Mesenchymal stem cell (in vitro differentiated cells and primary cell): ENCODE measurements around the gene DDX10.

Source experiments
- DNase-seq: peaks from one replicate; pipeline ENCODE4 v3.0.0-alpha.2; 2013
- H2AFZ ChIP-seq: one replicate; pipeline ENCODE4 v1.6.1; 2013; ENCODE audit warnings: low read depth, mild to moderate bottlenecking, control low read depth, inconsistent platforms, low read length, moderate library complexity
- H2AK5ac ChIP-seq: 2 replicates; pipeline ENCODE4 v1.6.1; 2013; ENCODE audit warnings: low read length, moderate library complexity, mild to moderate bottlenecking, inconsistent platforms; ENCODE audit not compliant: severe bottlenecking
- H2BK120ac ChIP-seq: one replicate; pipeline ENCODE4 v1.6.1; 2013; ENCODE audit warnings: low read depth, mild to moderate bottlenecking, inconsistent platforms, low read length, moderate library complexity
- H2BK12ac ChIP-seq, 2 experiments: one replicate each; pipeline ENCODE4 v1.6.1; 2013; ENCODE audit warnings: inconsistent platforms in 2 of 2, low read length in 2 of 2, mild to moderate bottlenecking in 2 of 2, moderate library complexity in 2 of 2, control low read depth in 1 of 2
- H2BK15ac ChIP-seq: one replicate; pipeline ENCODE4 v1.6.1; 2013; ENCODE audit warnings: mild to moderate bottlenecking, low read depth, inconsistent platforms; ENCODE audit not compliant: poor library complexity, severe bottlenecking
- H2BK5ac ChIP-seq: 2 replicates; pipeline ENCODE4 v1.6.1; 2013; ENCODE audit warnings: low read depth, mild to moderate bottlenecking, low read length, control low read depth, inconsistent platforms; ENCODE audit not compliant: poor library complexity, severe bottlenecking
- H3K14ac ChIP-seq, 2 experiments: one replicate each; pipeline ENCODE4 v1.6.1; 2013; ENCODE audit warnings: inconsistent platforms in 2 of 2, low read length in 2 of 2, control low read depth in 1 of 2, mild to moderate bottlenecking in 1 of 2, moderate library complexity in 1 of 2
- H3K18ac ChIP-seq, 2 experiments: one replicate each; pipeline ENCODE4 v1.6.1; 2013; ENCODE audit warnings: inconsistent platforms in 2 of 2, low read length in 2 of 2, control low read depth in 1 of 2, low read depth in 1 of 2, mild to moderate bottlenecking in 1 of 2
- H3K23ac ChIP-seq, 2 experiments: one replicate each; pipeline ENCODE4 v1.6.1; 2013; ENCODE audit warnings: inconsistent platforms in 2 of 2, low read length in 2 of 2, mild to moderate bottlenecking in 2 of 2, moderate library complexity in 2 of 2, control low read depth in 1 of 2
- H3K27ac ChIP-seq: 2 replicates; pipeline ENCODE4 v1.5.1; 2013; ENCODE audit warnings: mild to moderate bottlenecking, moderate library complexity, low read length, control low read depth, inconsistent platforms; ENCODE audit not compliant: poor library complexity, severe bottlenecking
- H3K27me3 ChIP-seq, 2 experiments: 2 replicates each; pipeline versions ENCODE4 v1.6.1 to v1.7.0; 2013; ENCODE audit warnings: low read length in 2 of 2, mild to moderate bottlenecking in 2 of 2, moderate library complexity in 2 of 2, control low read depth in 1 of 2, inconsistent platforms in 1 of 2; ENCODE audit not compliant: control insufficient read depth in 1 of 2, insufficient read depth in 1 of 2
- H3K36me3 ChIP-seq, 2 experiments: 2 replicates each; pipeline versions ENCODE4 v1.6.1 to v1.7.0; 2013; ENCODE audit warnings: low read length in 2 of 2, control low read depth in 1 of 2, inconsistent platforms in 1 of 2, low read depth in 1 of 2, mild to moderate bottlenecking in 1 of 2; ENCODE audit not compliant: insufficient read depth in 2 of 2, control insufficient read depth in 1 of 2
- H3K4ac ChIP-seq, 2 experiments: one replicate each; pipeline ENCODE4 v1.6.1; 2013; ENCODE audit warnings: inconsistent platforms in 2 of 2, low read length in 2 of 2, mild to moderate bottlenecking in 2 of 2, moderate library complexity in 2 of 2, control low read depth in 1 of 2, low read depth in 1 of 2
- H3K4me1 ChIP-seq: 2 replicates; pipeline ENCODE4 v1.6.1; 2013; ENCODE audit warnings: low read depth, low read length, control low read depth; ENCODE audit not compliant: control insufficient read depth, insufficient read depth
- H3K4me2 ChIP-seq: 2 replicates; pipeline ENCODE4 v1.6.1; 2013; ENCODE audit warnings: low read length, mild to moderate bottlenecking, inconsistent platforms; ENCODE audit not compliant: poor library complexity, severe bottlenecking
- H3K4me3 ChIP-seq, 2 experiments: 2 replicates each; pipeline versions ENCODE4 v1.5.1 to v1.7.0; 2013; ENCODE audit warnings: low read length in 2 of 2, mild to moderate bottlenecking in 2 of 2, control low read depth in 1 of 2, low read depth in 1 of 2; ENCODE audit not compliant: insufficient read depth in 1 of 2
- H3K79me1 ChIP-seq: replicated peaks from 2 replicates; pipeline ENCODE4 v1.6.1; 2013; ENCODE audit warnings: mild to moderate bottlenecking, control low read depth, low read length, inconsistent platforms; ENCODE audit not compliant: poor library complexity, severe bottlenecking
- H3K9ac ChIP-seq: 2 replicates; pipeline ENCODE4 v1.7.0; 2013; ENCODE audit warnings: mild to moderate bottlenecking, low read length, moderate library complexity
- H3K9me3 ChIP-seq: 2 replicates; pipeline ENCODE4 v1.7.0; 2013; ENCODE audit warnings: mild to moderate bottlenecking, low read length; ENCODE audit not compliant: control insufficient read depth
- H4K8ac ChIP-seq: one replicate; pipeline ENCODE4 v1.6.1; 2013; ENCODE audit warnings: inconsistent platforms, mild to moderate bottlenecking, low read length, moderate library complexity
- H4K91ac ChIP-seq: one replicate; pipeline ENCODE4 v1.6.1; 2013; ENCODE audit warnings: mild to moderate bottlenecking, low read length, inconsistent platforms
- WGBS: methylation state at CpG from one replicate; pipeline ENCODE4 v1.1.7; 2013; ENCODE audit warnings: mixed read lengths; 5-methylcytosine and 5-hydroxymethylcytosine counted together

Gene DDX10

GRCh38 chr11:108838792-108839105 lies 173.9 kb downstream of the DDX10 start:
- Histone ChIP-seq H3K14ac (no peak overlapping the region), H3K4me3 (no peak overlapping the region), H4K91ac (no peak overlapping the region), H4K8ac (no peak overlapping the region), H3K27me3 (no peaks in the 10 kb centered on the region), H2BK5ac (no peak overlapping the region), H2AFZ (no peak overlapping the region), H3K9me3 (no peaks in the 10 kb centered on the region), H2BK15ac (no peak overlapping the region), H3K4ac (no peak overlapping the region), H2BK12ac (no peak overlapping the region), H3K23ac (no peak overlapping the region), H2BK120ac (no peak overlapping the region), H3K27ac (peak overlapping the region; percentile 75), H3K4me1 (peaks cover 4% of the 10 kb centered on the region), H2AK5ac (no peak overlapping the region), H3K9ac (no peak overlapping the region), H3K79me1 (peaks cover 11% of the 10 kb centered on the region), H3K4me2 (no peak overlapping the region), H3K36me3 (peaks cover 0 to 14% of the 10 kb centered on the region in 2 experiments), H3K18ac (no peak overlapping the region)
- no CpG with 5 or more reads among the region's 1 CpG for WGBS
- no peak for DNase-seq

DNA sequence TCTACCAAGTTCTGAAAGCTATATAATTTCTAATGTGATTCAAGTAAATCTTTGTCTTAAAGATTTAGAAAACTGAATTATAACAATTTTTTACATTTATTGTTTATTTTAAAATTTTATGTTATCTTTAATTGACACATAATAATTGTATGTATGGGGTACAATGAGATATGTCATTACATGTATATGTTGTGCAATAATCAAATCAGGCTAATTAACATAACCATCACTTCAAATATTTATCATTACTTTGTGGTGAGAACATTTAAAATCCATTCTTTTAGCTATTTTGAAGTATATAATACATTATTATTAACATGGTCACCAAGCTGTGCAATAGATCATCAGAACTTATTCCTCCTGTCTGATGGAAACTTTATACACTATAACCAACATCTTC lies 181.1 kb downstream of the DDX10 start:
- no peak for DNase-seq

GRCh38 chr11:108847298-108847990 lies 182.6 kb downstream of the DDX10 start:
- no peak overlapping the region for H3K4me2 ChIP-seq
- H2AK5ac ChIP-seq = no peak overlapping the region
- no peak overlapping the region for H2BK120ac ChIP-seq
- H3K18ac ChIP-seq = no peak overlapping the region
- peaks cover 5% of the 10 kb centered on the region for H3K79me1 ChIP-seq
- no peak overlapping the region for H3K9ac ChIP-seq
- H2AFZ ChIP-seq = no peak overlapping the region
- WGBS = 100% methylated on average over 1 of the region's 3 CpGs
- H3K4ac ChIP-seq = no peak overlapping the region
- H3K23ac ChIP-seq = no peak overlapping the region
- H2BK5ac ChIP-seq = no peak overlapping the region
- H3K27me3 ChIP-seq = no peaks in the 10 kb centered on the region
- no peak overlapping the region for H4K8ac ChIP-seq
- H2BK15ac ChIP-seq = no peak overlapping the region
- no peaks in the 10 kb centered on the region for H3K4me1 ChIP-seq
- no peaks in the 10 kb centered on the region for H3K9me3 ChIP-seq
- no peak overlapping the region for H2BK12ac ChIP-seq
- H3K36me3 ChIP-seq = peaks cover 0 to 4% of the 10 kb centered on the region in 2 experiments
- no peak overlapping the region for H3K14ac ChIP-seq
- H4K91ac ChIP-seq = no peak overlapping the region
- no peak overlapping the region for H3K4me3 ChIP-seq
- no peak for DNase-seq
- H3K27ac ChIP-seq = peak overlapping the region; percentile 47

More for the DNA sequence above, 181.1 kb downstream of the DDX10 start:
- Histone ChIP-seq H2AK5ac (no peak overlapping the region), H3K36me3 (peaks cover 0 to 4% of the 10 kb centered on the region in 2 experiments), H2BK12ac (no peak overlapping the region), H2BK5ac (no peak overlapping the region), H4K8ac (no peak overlapping the region), H3K9me3 (no peaks in the 10 kb centered on the region), H3K9ac (no peak overlapping the region), H2AFZ (no peak overlapping the region), H2BK15ac (no peak overlapping the region), H3K4me2 (no peak overlapping the region), H3K27ac (no peak overlapping the region), H3K18ac (no peak overlapping the region), H2BK120ac (no peak overlapping the region), H3K14ac (no peak overlapping the region), H3K27me3 (no peaks in the 10 kb centered on the region), H3K4ac (no peak overlapping the region), H3K23ac (no peak overlapping the region), H3K4me3 (no peak overlapping the region), H4K91ac (no peak overlapping the region), H3K79me1 (peaks cover 5% of the 10 kb centered on the region), H3K4me1 (no peaks in the 10 kb centered on the region)

GRCh38 chr11:108851781-108852180 lies 186.9 kb downstream of the DDX10 start:
- H3K18ac ChIP-seq = no peak overlapping the region
- H2BK120ac ChIP-seq = no peak overlapping the region
- H2BK15ac ChIP-seq = no peak overlapping the region
- H3K23ac ChIP-seq = no peak overlapping the region
- H3K27me3 ChIP-seq = no peaks in the 10 kb centered on the region
- DNase-seq = no peak
- no peak overlapping the region for H3K14ac ChIP-seq
- no peak overlapping the region for H3K4ac ChIP-seq
- no peak overlapping the region for H2BK5ac ChIP-seq
- H2BK12ac ChIP-seq = no peak overlapping the region
- no peak overlapping the region for H3K9ac ChIP-seq
- no peak overlapping the region for H3K4me3 ChIP-seq
- peaks cover 7% of the 10 kb centered on the region for H3K79me1 ChIP-seq
- no peak overlapping the region for H4K8ac ChIP-seq
- no peak overlapping the region for H4K91ac ChIP-seq
- H3K9me3 ChIP-seq = no peaks in the 10 kb centered on the region
- no peak overlapping the region for H3K27ac ChIP-seq
- H2AK5ac ChIP-seq = no peak overlapping the region
- H2AFZ ChIP-seq = no peak overlapping the region
- peaks cover 1% of the 10 kb centered on the region for H3K4me1 ChIP-seq
- H3K4me2 ChIP-seq = no peak overlapping the region
- H3K36me3 ChIP-seq = no peaks in the 10 kb centered on the region
